GM23338 (cell line): ENCODE measurements around the gene MGAT3. TPM values are rescaled to one million over a fixed set of nuclear protein-coding genes. Genes with fewer than 3 reads are reported as not detected.

Experiments used
- ATAC-seq: fragments of 200-7000 bp; cut with Tn5 transposase; 3 replicates; pipeline ENCODE4 v1.9.1; 2020
- DNase-seq: peaks from one replicate; pipeline ENCODE4 v3.0.0-alpha.2; 2015; ENCODE audit warnings: low spot score
- H2AFZ ChIP-seq: fragments of 200-600 bp; sonication (generic); 2 replicates; pipeline ENCODE4 v1.8.0; 2016; ENCODE audit warnings: antibody characterized with exemption, mild to moderate bottlenecking, moderate library complexity
- H3F3A ChIP-seq: fragments of 200-600 bp; sonication (generic); replicated peaks from 2 replicates; pipeline ENCODE4 v1.8.0; 2017; ENCODE audit warnings: antibody characterized with exemption, mixed run types, low read depth
- H3K27ac ChIP-seq: fragments of 200-600 bp; sonication (generic); 2 replicates; pipeline ENCODE4 v1.6.1; 2016; ENCODE audit warnings: low read depth
- H3K27me3 ChIP-seq: fragments of 200-600 bp; sonication (generic); 2 replicates; pipeline ENCODE4 v1.8.0; 2016; ENCODE audit warnings: mild to moderate bottlenecking, mixed run types, moderate library complexity; ENCODE audit not compliant: insufficient read depth
- H3K36me3 ChIP-seq: fragments of 200-600 bp; sonication (generic); 2 replicates; pipeline ENCODE4 v1.8.0; 2016; ENCODE audit warnings: mild to moderate bottlenecking; ENCODE audit not compliant: insufficient read depth
- H3K4me1 ChIP-seq: fragments of 200-600 bp; sonication (generic); 2 replicates; pipeline ENCODE4 v1.8.0; 2016; ENCODE audit warnings: mild to moderate bottlenecking, moderate library complexity; ENCODE audit not compliant: insufficient read depth
- H3K4me2 ChIP-seq: fragments of 200-600 bp; sonication (generic); 2 replicates; pipeline ENCODE4 v1.7.1; 2017; ENCODE audit warnings: mixed run types
- H3K4me3 ChIP-seq: fragments of 200-600 bp; sonication (generic); 2 replicates; pipeline ENCODE4 v1.6.1; 2016; ENCODE audit warnings: mixed run types
- H3K79me2 ChIP-seq: fragments of 200-600 bp; sonication (generic); replicated peaks from 2 replicates; pipeline ENCODE4 v1.8.0; 2017; ENCODE audit warnings: mild to moderate bottlenecking; ENCODE audit not compliant: insufficient read depth
- H3K9me2 ChIP-seq: fragments of 200-600 bp; sonication (generic); 2 replicates; pipeline ENCODE4 v1.8.0; 2017; ENCODE audit not compliant: insufficient read depth
- H4K20me1 ChIP-seq: fragments of 200-600 bp; sonication (generic); replicated peaks from 2 replicates; pipeline ENCODE4 v1.8.0; 2017; ENCODE audit warnings: mild to moderate bottlenecking; ENCODE audit not compliant: insufficient read depth
- H3K27ac Mint-ChIP-seq: 2 replicates; pipeline ENCODE4 v1.8.0; 2020; ENCODE audit warnings: inconsistent platforms, mild to moderate bottlenecking, moderate library complexity, mixed read lengths
- H3K27me3 Mint-ChIP-seq: 3 replicates; pipeline ENCODE4 v1.8.0; 2022; ENCODE audit warnings: low read depth, mild to moderate bottlenecking, moderate library complexity, mixed read lengths, inconsistent platforms; ENCODE audit not compliant: insufficient read depth, poor library complexity
- H3K36me3 Mint-ChIP-seq: 3 replicates; pipeline ENCODE4 v1.8.0; 2021; ENCODE audit warnings: low read depth, mild to moderate bottlenecking, inconsistent platforms, moderate library complexity, mixed read lengths
- H3K4me1 Mint-ChIP-seq: 3 replicates; pipeline ENCODE4 v1.8.0; 2020; ENCODE audit warnings: mild to moderate bottlenecking, inconsistent platforms, mixed read lengths
- H3K4me3 Mint-ChIP-seq: 3 replicates; pipeline ENCODE4 v1.8.0; 2021; ENCODE audit warnings: moderate library complexity, mild to moderate bottlenecking, inconsistent platforms, mixed read lengths
- H3K9me3 Mint-ChIP-seq: 3 replicates; pipeline ENCODE4 v1.8.0; 2020; ENCODE audit warnings: moderate library complexity, mild to moderate bottlenecking, inconsistent platforms, mixed read lengths
- CREB1 ChIP-seq: fragments of 250-450 bp; sonication (Bioruptor Pico); IDR thresholded peaks from 2 replicates; pipeline ENCODE4 v1.5.0; 2020; ENCODE audit warnings: low read depth, mild to moderate bottlenecking, moderate library complexity
- ETS1 ChIP-seq: IDR thresholded peaks from 2 replicates; pipeline ENCODE4 v1.6.1; 2016; ENCODE audit warnings: antibody characterized with exemption
- EZH2 ChIP-seq: fragments of 200-600 bp; sonication (generic); IDR thresholded peaks from one replicate; pipeline ENCODE4 v1.8.0; 2017; ENCODE audit warnings: antibody characterized with exemption, mild to moderate bottlenecking, low read depth; ENCODE audit not compliant: unreplicated experiment
- EZH2phosphoT487 ChIP-seq: fragments of 200-600 bp; sonication (generic); IDR thresholded peaks from one replicate; pipeline ENCODE4 v1.8.1; 2018; ENCODE audit warnings: antibody characterized with exemption; ENCODE audit not compliant: unreplicated experiment
- JUNB ChIP-seq: IDR thresholded peaks from one replicate; pipeline ENCODE4 v1.6.1; 2016; ENCODE audit warnings: antibody characterized with exemption; ENCODE audit not compliant: unreplicated experiment
- POLR2AphosphoS5 ChIP-seq: IDR thresholded peaks from 2 replicates; pipeline ENCODE4 v1.6.1; 2016; ENCODE audit warnings: antibody characterized with exemption, low read depth
- ZNF114 ChIP-seq: fragments of 250-450 bp; sonication (Bioruptor Pico); IDR thresholded peaks from 2 replicates; pipeline ENCODE4 v1.5.0; 2020; ENCODE audit warnings: mild to moderate bottlenecking, moderate library complexity
- ZNF331 ChIP-seq: fragments of 250-450 bp; sonication (Bioruptor Pico); IDR thresholded peaks from 2 replicates; pipeline ENCODE4 v1.5.0; 2020; ENCODE audit warnings: low read depth, mild to moderate bottlenecking, moderate library complexity
- ZNF462 ChIP-seq: fragments of 250-450 bp; sonication (Bioruptor Pico); IDR thresholded peaks from 2 replicates; pipeline ENCODE4 v1.5.0; 2020; ENCODE audit warnings: mild to moderate bottlenecking, moderate library complexity
- polyA plus RNA-seq: library from polyadenylated mRNA; unstranded; fragments of >200 nt; fragmentation: Nextera tagmentation; extraction: Ambion mirVana; gene quantifications from 2 replicates; pipeline ENCODE4 v1.2.1, GENCODE V29; 2016
- total RNA-seq: library from RNA; depleted of rRNA; stranded (reverse); fragments of >200 nt; shearing (Covaris generic); gene quantifications from 2 replicates; pipeline ENCODE4 v1.2.3, GENCODE V29; 2014

Gene MGAT3
- total and polyA plus RNA-seq, 2 experiments from 2014 or later, result 1.7 to 10.2 TPM

GRCh38 chr22:39475337-39475736 lies 18.5 kb downstream of the MGAT3 start (continued):
- TF ChIP-seq ETS1 (no peak), JUNB (no peak), POLR2AphosphoS5 (no peak), ZNF462 (no peak), EZH2phosphoT487 (no peak), CREB1 (CRISPR knock-in tag) (no peak), EZH2 (no peak), ZNF114 (CRISPR knock-in tag) (no peak)

- Mint-ChIP-seq H3K36me3 (no peaks in the 10 kb centered on the region; the same call in 2 of the 3 replicates), H3K4me1 (peaks cover 55% of the 10 kb centered on the region), H3K27ac (no peak overlapping the region), H3K27me3 (peaks cover 15% of the 10 kb centered on the region), H3K9me3 (no peaks in the 10 kb centered on the region; the same call in 2 of the 3 replicates), H3K4me3 (no peak overlapping the region)
- DNase-seq, result no peak
- Histone ChIP-seq H3K4me2 (no peak overlapping the region), H3K79me2 (no peaks in the 10 kb centered on the region), H3F3A (peaks cover 14% of the 10 kb centered on the region), H3K27ac (no peak overlapping the region), H3K36me3 (no peaks in the 10 kb centered on the region), H3K4me3 (no peak overlapping the region), H3K27me3 (no peaks in the 10 kb centered on the region), H2AFZ (no peak overlapping the region), H3K9me2 (no peaks in the 10 kb centered on the region), H4K20me1 (peaks cover 7% of the 10 kb centered on the region; the same call in 1 of the 2 replicates), H3K4me1 (peaks cover 43% of the 10 kb centered on the region)
- ATAC-seq, result no peak
- TF ChIP-seq ZNF331, result no peak
These were observed 19.1 kb downstream of the MGAT3 start for GRCh38 chr22:39475902-39476301.
